Pancreas (tissue), 10 donors: Measurements from ENCODE around the gene SPIB. TPM values are rescaled to one million over a fixed set of nuclear protein-coding genes. Genes with fewer than 3 reads are reported as not detected.

Experiments
- ATAC-seq, 4 donors: fragments of 200-7000 bp; cut with Tn5 transposase; one replicate each; pipeline versions ENCODE4 v1.8.0 to v1.9.1; 2020; ENCODE audit warnings: mild to moderate bottlenecking in 4 of 4, moderate library complexity in 4 of 4
- DNase-seq, 6 donors: peaks; one replicate each; pipeline ENCODE4 v3.0.0-alpha.2; 2020
- FAIRE-seq: peaks from 2 replicates; lab custom pipeline; 2012; peaks lifted over from hg19 to GRCh38; lab: Jason Lieb, UNC
- H3K27ac ChIP-seq, 4 donors: fragments of 200-600 bp; sonication (generic); 1 replicate in 3 of 4; 2 replicates in 1 of 4; pipeline versions ENCODE4 v1.5.0 to v1.8.0; 2020
- H3K27me3 ChIP-seq, 4 donors: fragments of 200-600 bp; one replicate each; pipeline ENCODE4 v1.8.0; 2021
- H3K36me3 ChIP-seq, 3 donors: fragments of 200-600 bp; sonication (generic) in 1 of 3; one replicate each; pipeline versions ENCODE4 v1.5.0 to v1.8.0; 2020 to 2021
- H3K4me1 ChIP-seq, 3 donors: fragments of 200-600 bp; one replicate each; pipeline ENCODE4 v1.8.0; 2021
- H3K4me3 ChIP-seq, 4 donors: fragments of 200-600 bp; sonication (generic) in 2 of 4; one replicate each; pipeline versions ENCODE4 v1.5.0 to v1.8.0; 2020 to 2021
- H3K9me3 ChIP-seq, 4 donors: fragments of 200-600 bp; one replicate each; pipeline ENCODE4 v1.8.0; 2021
- CTCF ChIP-seq, 4 donors: fragments of 200-600 bp; sonication (generic) in 3 of 4; IDR thresholded peaks; one replicate each; pipeline versions ENCODE4 v1.5.0 to v1.8.0; 2021; ENCODE audit warnings: antibody characterized with exemption in 4 of 4
- WGBS, 2 donors: extraction: QIAGEN DNeasy Blood & Tissue Kit; methylation state at CpG; one replicate each; pipeline ENCODE4 v1.1.7; 2013; 5-methylcytosine and 5-hydroxymethylcytosine counted together
- intact Hi-C, 3 donors: fragments of 100-400 bp; cut with DNase I; formaldehyde crosslinking; loops; one replicate each; pipeline versions ENCODE4 v1.11.1 to v1.14.2; 2022
- polyA plus RNA-seq, 2 donors: library from polyadenylated mRNA; stranded (reverse); fragments of 200-250 nt; gene quantifications; one replicate each; pipeline ENCODE4 v1.2.3, GENCODE V29; 2013
- total RNA-seq, 6 donors: library from RNA; stranded (reverse); fragmentation: NEBNext Ultra II Directional in 4 of 6; extraction: Animal tissue kit (Norgen Biotek cat#: 25700) in 4 of 6; gene quantifications; one replicate each; pipeline versions ENCODE4 v1.2.1 to v1.2.4, GENCODE V29; 2021 to 2023
- donor health status: healthy with polysubstance abuse.
- donor health status: DM: no; HTN: no; CAD: no; lungs with moderate emphysema.
- donor health status: DM: no; HTN: no; CAD: no.
- donor health status: control.
- donor health status: control.
- donor health status: Bipolar disorder and iron deficiency.
- donor health status: DM: yes; HTN: yes; CAD: no.
- donor health status: DM: no; HTN: no; CAD: no.
- donor health status: DM: no; HTN: no; CAD: no.
- donor health status: DM: yes; HTN: yes; CAD: no.

Gene SPIB
- total and polyA plus RNA-seq, 8 donors: 0.09 to 25.6 (median 1.1) TPM

- Histone ChIP-seq H3K4me3 (no peak overlapping the region), H3K27me3 (no peaks in the 10 kb centered on the region), H3K27ac (no peak overlapping the region), H3K36me3 (no peaks in the 10 kb centered on the region), H3K9me3 (no peaks in the 10 kb centered on the region), H3K4me1 (no peaks in the 10 kb centered on the region)
- TF ChIP-seq CTCF (IDR thresholded peaks at IDR 0.05): no peak
- FAIRE-seq (no peak), DNase-seq (no peak), ATAC-seq (no peak)
- WGBS, 2 donors: 87 to 91% methylated on average over 10 of the region's 10 CpGs
- intact Hi-C loops: no loop called here
Measured at GRCh38 chr19:50447750-50448149, 29.0 kb downstream of the SPIB start.

GRCh38 chr19:50449236-50449899, 30.6 kb downstream of the SPIB start:
- no peaks in the 10 kb centered on the region for H3K36me3 ChIP-seq
- H3K4me1 ChIP-seq: no peaks in the 10 kb centered on the region
- intact Hi-C loops: no loop called here
- DNase-seq: no peak
- no peak for TF ChIP-seq CTCF (IDR thresholded peaks at IDR 0.05)
- no peaks in the 10 kb centered on the region for H3K9me3 ChIP-seq
- 50 to 55% methylated on average over 14 of the region's 14 CpGs for WGBS, 2 donors
- ATAC-seq: no peak
- no peak overlapping the region for H3K4me3 ChIP-seq
- FAIRE-seq: no peak
- H3K27me3 ChIP-seq: no peaks in the 10 kb centered on the region
- no peak overlapping the region for H3K27ac ChIP-seq

- no peak for DNase-seq
- Histone ChIP-seq H3K4me3 (no peak overlapping the region), H3K27me3 (no peaks in the 10 kb centered on the region), H3K27ac (no peak overlapping the region), H3K4me1 (no peaks in the 10 kb centered on the region), H3K9me3 (no peaks in the 10 kb centered on the region), H3K36me3 (no peaks in the 10 kb centered on the region)
- no peak for FAIRE-seq
- no peak for ATAC-seq
- TF ChIP-seq CTCF (IDR thresholded peaks at IDR 0.05): no peak
- WGBS, 2 donors: 36 to 61% methylated on average over 30 of the region's 30 CpGs
- intact Hi-C loops: no loop called here
Measured at GRCh38 chr19:50450369-50451222, 31.9 kb downstream of the SPIB start.

GRCh38 chr19:50451223-50451534, 32.4 kb downstream of the SPIB start:
- no peak for FAIRE-seq
- H3K9me3 ChIP-seq: no peaks in the 10 kb centered on the region
- no peak for DNase-seq
- H3K4me1 ChIP-seq: no peaks in the 10 kb centered on the region
- no peaks in the 10 kb centered on the region for H3K27me3 ChIP-seq
- no peak for TF ChIP-seq CTCF (IDR thresholded peaks at IDR 0.05)
- no peak for ATAC-seq
- 37 to 39% methylated on average over 12 to 13 of the region's 13 CpGs for WGBS, 2 donors
- H3K36me3 ChIP-seq: no peaks in the 10 kb centered on the region
- H3K4me3 ChIP-seq: no peak overlapping the region
- intact Hi-C loops: no loop called here
- H3K27ac ChIP-seq: no peak overlapping the region

GRCh38 chr19:50453243-50453642, 34.5 kb downstream of the SPIB start:
- FAIRE-seq (no peak), DNase-seq (no peak), ATAC-seq (no peak)
- no peak overlapping the region for H3K4me3 ChIP-seq
- no peaks in the 10 kb centered on the region for H3K9me3 ChIP-seq
- no peaks in the 10 kb centered on the region for H3K4me1 ChIP-seq
- H3K27me3 ChIP-seq: peaks cover 0 to 2% (median 0%) of the 10 kb centered on the region in 4 donors
- H3K27ac ChIP-seq: no peak overlapping the region
- 91 to 98% methylated on average over 3 of the region's 3 CpGs for WGBS, 2 donors
- no peaks in the 10 kb centered on the region for H3K36me3 ChIP-seq
- intact Hi-C loops: no loop called here
- TF ChIP-seq CTCF (IDR thresholded peaks at IDR 0.05): no peak
